ENCODE measurements around the gene IZUMO4.
"Not testable (repeated sequence)": the region's sequence is repeated elsewhere in the genome, so short reads cannot be mapped to it uniquely, and the experiment has no call there.

The IZUMO4 gene

GRCh38 chr19:2129022-2129421 is 32.3 kb downstream of the IZUMO4 start:
- no peak for DNase-seq

- DNase-seq: no peak
Observed at GRCh38 chr19:2129486-2129885, 32.8 kb downstream of the IZUMO4 start.

GRCh38 chr19:2129892-2130770 is 33.4 kb downstream of the IZUMO4 start:
- no peak for DNase-seq

GRCh38 chr19:2131012-2131975 is 34.6 kb downstream of the IZUMO4 start:
- DNase-seq: not testable (repeated sequence)

GRCh38 chr19:2132191-2132590 is 35.5 kb downstream of the IZUMO4 start:
- DNase-seq: no peak

- DNase-seq: no peak
Observed at GRCh38 chr19:2132731-2133490, 36.2 kb downstream of the IZUMO4 start.

- DNase-seq: no peak
Observed at GRCh38 chr19:2135474-2136402, 39.0 kb downstream of the IZUMO4 start.

GRCh38 chr19:2136796-2137195 is 40.1 kb downstream of the IZUMO4 start:
- no peak for DNase-seq

- no peak for DNase-seq
Observed at GRCh38 chr19:2138061-2138728, 41.5 kb downstream of the IZUMO4 start.

GRCh38 chr19:2139385-2140137 is 42.8 kb downstream of the IZUMO4 start:
- no peak for DNase-seq

GRCh38 chr19:2140138-2140569 is 43.4 kb downstream of the IZUMO4 start:
- no peak for DNase-seq

- DNase-seq: no peak
Observed at GRCh38 chr19:2142173-2142829, 45.6 kb downstream of the IZUMO4 start.

- DNase-seq: no peak
Observed at GRCh38 chr19:2144190-2144589, 47.5 kb downstream of the IZUMO4 start.

GRCh38 chr19:2145831-2146241 is 49.1 kb downstream of the IZUMO4 start:
- DNase-seq: no peak

GRCh38 chr19:2148482-2149135 is 51.9 kb downstream of the IZUMO4 start:
- DNase-seq: peak; percentile 19
